IPS-18c (cell line): ENCODE measurements around the gene TSTD1.
"Not testable (repeated sequence)": the region's sequence is repeated elsewhere in the genome, so short reads cannot be mapped to it uniquely, and the experiment has no call there.

Source experiments
- H3K4me3 ChIP-seq: 2 replicates; pipeline ENCODE4 v1.7.0; 2013; ENCODE audit warnings: low read depth, mild to moderate bottlenecking, low read length, moderate library complexity; ENCODE audit not compliant: insufficient read depth
- H3K9me3 ChIP-seq: one replicate; pipeline ENCODE4 v1.6.1; 2013; ENCODE audit warnings: mild to moderate bottlenecking, low read length, moderate library complexity; ENCODE audit not compliant: control insufficient read depth, insufficient read depth

TSTD1 gene

DNA sequence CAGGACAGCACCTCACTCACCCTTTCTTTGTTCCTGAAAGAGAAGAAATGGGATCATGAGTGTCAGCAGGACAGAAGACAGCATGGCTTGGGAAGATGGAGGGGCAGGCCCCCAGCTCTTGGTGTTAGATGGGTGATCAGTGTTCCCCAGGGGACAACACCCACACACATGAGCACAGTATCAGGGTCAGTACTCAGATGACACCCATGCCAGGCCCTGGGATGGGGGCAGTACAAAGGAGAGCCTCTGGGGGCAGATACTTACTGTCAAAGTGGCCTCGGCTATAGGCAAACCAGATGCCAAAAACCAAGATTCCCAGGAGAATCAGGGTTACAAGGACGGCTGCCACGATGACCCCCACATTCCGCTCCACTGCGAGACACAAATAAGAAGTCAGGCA lies 39.4 kb downstream of the TSTD1 start:
- H3K9me3 ChIP-seq: no peaks in the 10 kb centered on the region
- H3K4me3 ChIP-seq: no peak overlapping the region

DNA sequence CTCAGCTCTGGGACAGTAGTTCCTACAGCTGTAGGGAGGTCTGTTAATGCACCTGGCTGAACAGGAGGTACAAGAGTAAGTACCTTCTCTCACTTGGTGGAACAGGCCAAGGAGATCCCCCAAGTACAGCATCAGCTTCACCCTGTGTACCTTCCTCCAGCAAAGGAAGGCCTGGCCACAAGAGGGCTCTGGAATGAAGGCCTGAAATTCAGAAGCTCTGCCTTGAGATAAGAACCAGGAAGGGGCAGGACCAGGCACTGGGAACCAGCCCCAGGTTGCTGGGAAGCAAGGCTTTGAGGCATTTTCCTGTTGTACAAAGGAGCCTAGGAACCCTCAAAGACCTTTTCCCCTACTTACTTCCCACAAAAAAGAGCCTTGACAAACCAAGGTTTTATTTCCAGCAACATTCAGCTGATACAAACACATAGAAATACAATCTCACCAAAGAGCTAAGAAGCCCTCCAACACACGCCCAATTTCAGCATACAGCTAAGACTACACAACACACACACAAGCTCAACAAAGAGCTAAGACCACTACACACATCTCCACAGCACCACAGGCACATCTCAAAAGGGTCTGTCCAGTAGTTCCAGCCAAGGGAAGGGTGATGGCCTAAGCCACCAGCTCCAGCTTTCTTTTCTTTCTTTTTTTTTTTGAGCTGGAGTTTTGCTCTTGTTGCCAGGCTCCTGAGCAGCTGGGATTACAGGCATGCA lies 41.3 kb downstream of the TSTD1 start:
- no peak overlapping the region for H3K4me3 ChIP-seq

DNA sequence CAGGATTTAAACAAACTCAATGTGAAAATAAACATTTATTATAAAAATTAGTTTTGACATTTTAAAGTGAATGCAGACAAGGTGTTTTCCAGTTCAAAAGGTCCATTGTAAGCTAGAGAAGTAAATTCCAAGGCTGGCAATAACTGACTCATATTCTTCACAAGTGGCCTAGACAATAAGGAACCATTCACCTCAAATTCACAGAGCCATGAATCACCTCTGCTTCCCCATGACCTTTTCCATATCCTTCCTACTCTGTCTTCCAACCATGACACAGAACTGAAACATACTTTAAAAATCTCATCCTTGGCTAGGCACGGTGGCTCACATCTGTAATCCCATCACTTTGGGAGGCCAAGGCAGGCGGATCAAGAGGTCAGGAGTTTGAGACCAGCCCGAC lies 42.6 kb downstream of the TSTD1 start:
- H3K4me3 ChIP-seq: no peak overlapping the region

More for the DNA sequence above, 41.3 kb downstream of the TSTD1 start:
- no peaks in the 10 kb centered on the region for H3K9me3 ChIP-seq

DNA sequence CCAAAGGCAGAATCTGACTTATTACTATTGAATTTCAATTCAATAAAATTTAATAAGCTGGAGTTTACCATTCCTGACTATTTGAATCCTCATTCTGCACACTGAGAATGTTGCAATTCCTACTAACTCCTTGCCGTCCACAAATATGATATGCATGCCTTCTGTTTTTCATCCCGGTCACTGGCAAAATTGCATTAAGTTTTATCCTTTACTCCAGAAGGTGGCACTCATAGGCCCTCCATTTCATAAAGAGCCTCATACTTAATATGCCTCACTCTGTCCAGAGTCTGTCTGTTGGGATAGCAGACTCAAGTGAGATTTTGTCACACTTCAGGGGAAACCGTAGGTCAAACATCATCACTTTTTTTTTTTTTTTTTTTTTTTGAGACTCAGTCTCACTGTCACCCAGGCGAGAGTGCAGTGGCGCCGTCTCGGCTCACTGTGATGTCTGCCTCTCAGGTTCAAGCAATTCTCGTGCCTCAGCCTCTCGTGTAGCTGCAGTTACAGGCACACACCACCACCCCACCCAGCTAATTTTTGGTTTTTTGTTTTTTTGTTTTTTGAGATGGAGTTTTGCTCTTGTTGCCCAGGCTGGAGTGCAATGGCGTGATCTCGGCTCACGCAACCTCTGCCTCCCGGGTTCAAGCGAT lies 45.1 kb downstream of the TSTD1 start:
- Histone ChIP-seq H3K9me3 (no peaks in the 10 kb centered on the region), H3K4me3 (no peak overlapping the region)

More for the DNA sequence above, 42.6 kb downstream of the TSTD1 start:
- no peaks in the 10 kb centered on the region for H3K9me3 ChIP-seq

DNA sequence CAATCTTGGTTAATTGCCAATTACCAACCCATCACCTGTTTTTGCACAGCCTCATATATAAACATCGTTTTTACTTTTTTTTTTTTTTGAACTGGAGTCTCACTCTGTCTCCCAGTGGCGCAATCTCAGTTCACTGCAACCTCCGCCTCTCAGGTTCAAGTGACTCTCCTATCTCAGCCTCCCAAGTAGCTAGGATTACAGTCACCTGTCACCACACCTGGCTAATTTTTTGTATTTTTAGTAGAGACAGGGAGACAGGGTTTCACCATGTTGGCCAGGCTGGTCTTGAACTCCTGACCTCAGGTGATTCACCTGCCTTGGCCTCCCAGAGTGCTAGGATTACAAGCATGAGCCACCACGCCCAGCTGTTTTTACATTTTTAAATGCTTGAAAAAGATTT lies 46.7 kb downstream of the TSTD1 start:
- H3K9me3 ChIP-seq, H3K4me3 ChIP-seq: not testable (repeated sequence)
